ENCODE results near the gene PSRC1. TPM values are rescaled to one million over a fixed set of nuclear protein-coding genes. Genes with fewer than 3 reads are reported as not detected.

Gene PSRC1
- total RNA-seq, 1 donor from 2014 or later, result 78.1 TPM

- peak overlapping the region; percentile 94 for H3K4me2 ChIP-seq
- H4K20me1 ChIP-seq (ENCODE audit: low read depth), result peaks cover 4% of the 10 kb centered on the region
- DNase-seq (ENCODE audit: low spot score), result no peak
- peaks cover 42% of the 10 kb centered on the region for H3F3A ChIP-seq (ENCODE audit: low read depth)
- Mint-ChIP-seq H3K27me3 (ENCODE audit: insufficient read depth, low read depth) (peaks cover 10% of the 10 kb centered on the region), H3K27ac (no peak overlapping the region), H3K4me1 (peaks cover 47% of the 10 kb centered on the region), H3K4me3 (peak overlapping the region; percentile 83), H3K36me3 (peaks cover 27% of the 10 kb centered on the region), H3K9me3 (peaks cover 23% of the 10 kb centered on the region)
- TF ChIP-seq EZH2 (IDR thresholded peaks at IDR 0.05) (no peak), CTCF (IDR thresholded peaks at IDR 0.05) (no peak), EZH2phosphoT487 (IDR thresholded peaks at IDR 0.05) (no peak)
- H3K4me1 ChIP-seq, result peaks cover 42% of the 10 kb centered on the region
- no peaks in the 10 kb centered on the region for H3K36me3 ChIP-seq
- peaks cover 61% of the 10 kb centered on the region for H3K79me2 ChIP-seq (ENCODE audit: low read depth)
- H2AFZ ChIP-seq (replicated peaks), result no peak overlapping the region
- no peak overlapping the region for H3K27ac ChIP-seq
- no peak overlapping the region for H3K9ac ChIP-seq
- H3K4me3 ChIP-seq, result peak overlapping the region; percentile 67
- no peaks in the 10 kb centered on the region for H3K9me3 ChIP-seq (ENCODE audit: low read depth)
- H3K27me3 ChIP-seq, result peaks cover 8% of the 10 kb centered on the region
These were observed 32.3 kb downstream of the PSRC1 start for GRCh38 chr1:109250454-109251276.

GRCh38 chr1:109249654-109250401 lies 33.1 kb downstream of the PSRC1 start:
- peaks cover 53% of the 10 kb centered on the region for H3K79me2 ChIP-seq (ENCODE audit: low read depth)
- H3K4me3 ChIP-seq, result peak overlapping the region; percentile 67
- H3K4me1 ChIP-seq, result peaks cover 33% of the 10 kb centered on the region
- H3K9me3 ChIP-seq (ENCODE audit: low read depth), result no peaks in the 10 kb centered on the region
- peaks cover 23% of the 10 kb centered on the region for H3K9me3 Mint-ChIP-seq
- peaks cover 4% of the 10 kb centered on the region for H4K20me1 ChIP-seq (ENCODE audit: low read depth)
- H3K9ac ChIP-seq, result no peak overlapping the region
- peaks cover 34% of the 10 kb centered on the region for H3F3A ChIP-seq (ENCODE audit: low read depth)
- peaks cover 39% of the 10 kb centered on the region for H3K4me1 Mint-ChIP-seq
- no peak for TF ChIP-seq EZH2phosphoT487 (IDR thresholded peaks at IDR 0.05)
- TF ChIP-seq EZH2 (IDR thresholded peaks at IDR 0.05), result no peak
- TF ChIP-seq CTCF (IDR thresholded peaks at IDR 0.05), result no peak
- H3K27ac Mint-ChIP-seq, result no peak overlapping the region
- peak overlapping the region; percentile 83 for H3K4me3 Mint-ChIP-seq
- no peak overlapping the region for H2AFZ ChIP-seq (replicated peaks)
- H3K27me3 Mint-ChIP-seq (ENCODE audit: insufficient read depth, low read depth), result peaks cover 10% of the 10 kb centered on the region
- no peaks in the 10 kb centered on the region for H3K36me3 ChIP-seq
- DNase-seq (ENCODE audit: low spot score), result peak; percentile 63
- H3K27ac ChIP-seq, result no peak overlapping the region
- H3K36me3 Mint-ChIP-seq, result peaks cover 27% of the 10 kb centered on the region
- H3K4me2 ChIP-seq, result peak overlapping the region; percentile 94
- H3K27me3 ChIP-seq, result peaks cover 8% of the 10 kb centered on the region

- Histone ChIP-seq H3F3A (ENCODE audit: low read depth) (peaks cover 26% of the 10 kb centered on the region), H3K9ac (no peak within 1 kb of the TSS), H3K9me3 (ENCODE audit: low read depth) (no peaks in the 10 kb centered on the region), H3K4me3 (peak within 1 kb of the TSS; percentile 67), H3K4me1 (peaks cover 25% of the 10 kb centered on the region), H3K79me2 (ENCODE audit: low read depth) (peaks cover 45% of the 10 kb centered on the region), H2AFZ (replicated peaks) (peak within 1 kb of the TSS; percentile 92), H3K27me3 (peaks cover 8% of the 10 kb centered on the region), H3K4me2 (peak within 1 kb of the TSS; percentile 94), H3K27ac (no peak within 1 kb of the TSS), H4K20me1 (ENCODE audit: low read depth) (peaks cover 4% of the 10 kb centered on the region), H3K36me3 (no peaks in the 10 kb centered on the region)
- no peak for TF ChIP-seq EZH2phosphoT487 (IDR thresholded peaks at IDR 0.05)
- peak; percentile 19 for TF ChIP-seq CTCF (IDR thresholded peaks at IDR 0.05)
- H3K27ac Mint-ChIP-seq, result no peak within 1 kb of the TSS
- peaks cover 27% of the 10 kb centered on the region for H3K36me3 Mint-ChIP-seq
- H3K27me3 Mint-ChIP-seq (ENCODE audit: insufficient read depth, low read depth), result peaks cover 14% of the 10 kb centered on the region
- peaks cover 35% of the 10 kb centered on the region for H3K4me1 Mint-ChIP-seq
- peak within 1 kb of the TSS; percentile 83 for H3K4me3 Mint-ChIP-seq
- peaks cover 23% of the 10 kb centered on the region for H3K9me3 Mint-ChIP-seq
- DNase-seq (ENCODE audit: low spot score), result peak; percentile 95
These were observed 33.9 kb downstream of the PSRC1 start, which contains the start of gene CELSR2 for GRCh38 chr1:109248797-109249629. Gene CELSR2 (plus strand): TSS chr1:109249539. CDS start chr1:109250080, 541 bp downstream.

Measured in neural progenitor cell (in vitro differentiated cells).